ENCODE measurements around the gene TMEM170A.

The TMEM170A gene

GRCh38 chr16:75413951-75414350, 50.5 kb downstream of the TMEM170A start:
- in situ Hi-C loops (cut with HindIII; ENCODE audit: low sequenced_read_pairs): no loop called here

GRCh38 chr16:75406943-75407342, 57.5 kb downstream of the TMEM170A start:
- in situ Hi-C loops (cut with HindIII; ENCODE audit: low sequenced_read_pairs): no loop called here

- in situ Hi-C loops (cut with HindIII; ENCODE audit: low sequenced_read_pairs): no loop called here
Measured at GRCh38 chr16:75402821-75403475, 61.5 kb downstream of the TMEM170A start.

GRCh38 chr16:75402159-75402820, 62.2 kb downstream of the TMEM170A start:
- in situ Hi-C loops (cut with HindIII; ENCODE audit: low sequenced_read_pairs): no loop called here

- in situ Hi-C loops (cut with HindIII; ENCODE audit: low sequenced_read_pairs): no loop called here
Measured at GRCh38 chr16:75401691-75402090, 62.8 kb downstream of the TMEM170A start.

- in situ Hi-C loops (cut with HindIII; ENCODE audit: low sequenced_read_pairs): loop anchor here (5.0 to 25.0 kb wide), 2 partner anchors 91 to 161 kb away; no protein-coding TSS in a partner anchor
Measured at GRCh38 chr16:75398333-75398732, 66.2 kb downstream of the TMEM170A start.

GRCh38 chr16:75394941-75395340, 69.5 kb downstream of the TMEM170A start:
- in situ Hi-C loops (cut with HindIII; ENCODE audit: low sequenced_read_pairs): loop anchor here (5.0 to 25.0 kb wide), 2 partner anchors 88 to 158 kb away; no protein-coding TSS in a partner anchor
